COLO829 (cell line): ENCODE data around the gene SLC38A11.
A peak's percentile ranks its signal among the peaks of the same experiment; 100 is the strongest.

Experiments
- DNase-seq: peaks from one replicate; pipeline ENCODE4 v3.0.0; 2012; ENCODE audit warnings: low spot score

SLC38A11 gene

DNA sequence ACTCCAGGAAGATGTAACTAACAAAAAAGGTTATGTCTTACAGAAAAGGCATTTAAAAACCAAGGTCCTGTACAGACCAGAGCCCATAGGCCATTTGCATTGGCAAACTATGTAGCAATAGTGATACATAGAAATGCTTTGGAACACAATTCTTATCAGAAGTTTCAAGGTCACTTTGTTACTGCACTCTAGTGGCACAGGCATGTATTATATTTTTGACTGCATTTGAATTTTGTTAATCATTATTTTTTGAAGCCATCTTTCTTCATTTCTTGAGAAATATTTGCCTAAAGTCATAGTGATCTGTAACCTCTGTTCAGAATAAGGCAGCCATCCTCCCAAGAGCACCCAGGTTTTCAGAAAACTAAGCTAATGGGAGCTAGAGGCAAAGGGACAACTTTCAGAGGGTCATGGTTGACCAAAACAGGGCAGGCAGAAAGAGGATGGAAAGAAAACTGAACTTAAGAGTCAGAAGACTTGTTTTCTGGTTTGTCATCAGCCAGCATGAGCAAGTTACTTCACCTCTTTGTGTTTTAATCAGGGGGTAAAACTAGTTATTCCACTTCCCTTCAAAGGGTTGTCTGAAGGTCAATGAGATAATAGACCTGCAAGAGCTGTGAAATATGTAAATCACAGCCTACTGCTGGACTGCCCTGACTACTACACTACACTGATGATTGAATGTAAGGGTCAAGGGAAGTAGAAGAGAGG, 41.5 kb downstream of the SLC38A11 start:
- no peak for DNase-seq

DNA sequence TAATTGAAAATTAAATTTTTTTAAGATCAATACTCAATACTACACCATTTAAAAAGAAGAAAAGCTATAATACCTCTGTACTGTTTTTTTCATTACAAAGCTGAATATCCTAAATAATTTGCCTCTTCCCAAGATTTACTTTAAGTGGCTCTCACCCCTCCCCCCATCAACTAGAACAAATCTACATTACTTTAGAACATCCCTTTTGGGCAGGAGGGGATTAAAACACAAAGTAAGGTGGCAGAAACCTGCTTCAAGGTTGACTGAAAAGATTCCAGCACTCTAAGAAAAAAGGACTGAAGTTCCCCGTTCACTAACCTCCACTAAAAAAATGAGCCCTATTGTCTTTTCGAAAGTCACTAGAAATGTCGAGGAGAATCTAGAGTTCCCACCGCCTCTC, 42.3 kb downstream of the SLC38A11 start:
- no peak for DNase-seq

DNA sequence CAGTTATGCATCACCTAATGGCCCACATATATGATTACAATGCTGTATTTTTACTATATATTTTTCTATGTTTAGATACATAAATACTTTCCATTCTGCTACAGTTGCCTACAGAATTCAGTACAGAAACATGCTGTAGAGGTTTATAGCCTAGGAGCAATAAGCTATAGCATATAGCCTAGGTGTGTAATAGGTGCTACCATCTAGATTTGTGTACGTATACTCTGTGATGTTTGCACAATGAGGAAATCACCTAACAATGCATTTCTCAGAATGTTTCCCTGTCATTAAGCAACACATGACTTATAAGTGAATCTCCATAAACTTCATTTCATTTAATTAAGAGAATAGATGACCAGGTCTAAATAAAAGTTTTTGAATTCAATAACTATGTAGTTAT, 43.5 kb downstream of the SLC38A11 start:
- DNase-seq: no peak

DNA sequence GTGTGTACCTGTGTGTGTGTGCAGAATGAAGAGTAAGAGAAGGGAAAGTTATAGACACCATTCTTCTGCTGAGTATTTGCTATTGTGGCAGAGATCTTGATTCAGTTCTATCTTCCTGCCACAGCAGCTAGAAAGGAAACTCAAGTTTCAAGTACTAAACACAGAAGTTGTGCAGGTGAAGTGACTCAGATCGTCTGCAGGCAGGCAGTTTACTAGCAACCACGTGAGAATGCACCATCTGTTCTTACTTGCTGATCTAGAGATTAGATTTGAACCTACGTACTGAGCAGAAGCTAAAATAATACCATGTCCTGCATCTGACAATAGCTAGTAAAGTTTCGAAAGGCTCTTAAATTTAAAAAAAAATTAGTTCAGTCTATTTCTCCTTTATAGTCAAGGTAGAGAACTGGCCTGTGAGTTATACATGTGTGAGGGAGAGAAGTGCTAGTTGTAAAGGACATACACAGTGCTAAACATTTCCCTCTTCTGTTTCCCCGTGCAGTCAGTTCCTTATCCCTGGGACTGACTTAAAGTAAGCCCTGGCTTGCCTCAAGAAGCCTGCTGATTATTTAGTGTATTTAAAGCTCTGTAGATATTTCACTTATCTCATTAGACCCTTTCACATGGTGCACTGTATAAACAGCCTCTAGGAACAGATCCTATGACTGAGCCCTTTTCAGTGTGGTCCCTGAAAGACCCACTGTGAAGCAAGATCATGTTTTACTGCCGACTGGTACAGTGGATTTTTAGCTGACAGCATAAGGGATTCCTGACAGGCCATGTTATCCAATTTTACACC, 45.0 kb downstream of the SLC38A11 start:
- no peak for DNase-seq

DNA sequence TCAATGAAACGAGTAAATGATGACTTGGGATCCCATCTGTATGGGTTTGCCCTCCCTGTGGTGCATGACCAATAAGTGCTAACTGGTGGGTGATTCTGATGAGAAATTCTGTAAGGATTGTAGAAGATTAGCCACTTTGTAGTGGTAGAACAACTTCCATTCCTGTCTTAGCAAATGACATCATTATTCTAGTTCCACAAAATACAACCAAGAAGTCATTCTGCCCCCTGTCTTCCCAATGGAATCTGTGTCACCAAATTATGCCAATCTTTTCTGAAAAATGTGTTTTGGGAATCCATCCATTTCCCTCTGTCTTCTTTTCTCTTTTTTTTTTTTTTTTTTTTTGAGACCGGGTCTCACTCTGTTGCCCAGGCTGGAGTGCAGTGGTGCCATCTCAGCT, 48.4 kb downstream of the SLC38A11 start:
- DNase-seq: no peak

DNA sequence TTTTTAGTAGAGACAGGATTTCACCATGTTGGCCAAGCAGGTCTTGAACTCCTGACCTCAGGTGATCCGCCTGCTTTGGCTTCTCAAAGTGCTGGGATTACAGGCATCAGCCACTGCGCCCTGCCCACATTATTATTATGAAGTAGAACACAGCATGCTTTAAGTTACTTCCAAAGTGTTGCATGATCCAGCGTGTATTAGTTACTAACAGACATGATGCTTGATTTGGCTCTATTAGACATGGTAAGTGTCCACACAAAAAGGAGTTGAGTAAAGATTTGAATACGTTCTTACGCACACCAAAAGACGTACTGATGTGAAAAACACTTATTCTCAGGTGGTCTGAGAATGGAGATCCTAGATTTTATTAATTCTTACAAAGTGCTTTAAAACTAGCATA, 50.0 kb downstream of the SLC38A11 start:
- no peak for DNase-seq

DNA sequence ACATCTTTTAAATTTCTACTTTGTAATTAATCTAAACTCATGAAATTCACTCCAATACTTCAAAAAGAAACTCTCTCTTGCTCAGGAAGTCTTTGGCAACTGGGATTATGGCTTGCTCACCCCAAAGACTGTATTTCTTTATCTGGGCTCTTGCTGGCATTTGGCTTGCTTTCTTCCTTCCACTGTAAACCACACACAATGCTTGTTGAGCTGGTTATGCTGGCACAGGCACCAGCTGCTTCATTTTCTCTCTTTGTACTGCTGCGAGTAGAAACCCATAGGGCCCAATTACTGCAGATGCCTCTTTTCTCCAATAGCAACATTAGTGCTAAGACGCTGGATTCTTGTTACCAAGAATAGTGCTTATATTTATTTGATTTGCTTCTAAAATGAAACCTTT, 51.4 kb downstream of the SLC38A11 start:
- DNase-seq: no peak

DNA sequence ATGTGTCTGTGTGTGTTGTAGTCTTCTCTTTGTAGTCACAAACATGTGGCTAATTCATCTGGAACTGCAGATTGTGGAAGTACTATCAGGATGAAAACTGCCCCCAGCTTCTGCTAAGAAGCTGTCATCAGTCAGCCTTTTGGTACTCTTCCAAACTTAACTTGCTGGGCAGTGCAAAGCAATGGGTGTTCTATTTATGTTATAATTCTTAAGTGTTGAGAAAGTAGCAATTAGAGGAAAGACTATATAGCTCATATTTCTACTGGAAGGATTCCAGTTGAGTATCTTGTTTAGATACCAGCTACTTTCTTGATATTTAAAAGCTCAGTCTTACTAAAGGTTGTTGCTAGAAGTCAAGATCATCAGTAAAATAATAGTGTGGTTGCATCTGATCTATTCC, 52.1 kb downstream of the SLC38A11 start:
- DNase-seq: no peak

DNA sequence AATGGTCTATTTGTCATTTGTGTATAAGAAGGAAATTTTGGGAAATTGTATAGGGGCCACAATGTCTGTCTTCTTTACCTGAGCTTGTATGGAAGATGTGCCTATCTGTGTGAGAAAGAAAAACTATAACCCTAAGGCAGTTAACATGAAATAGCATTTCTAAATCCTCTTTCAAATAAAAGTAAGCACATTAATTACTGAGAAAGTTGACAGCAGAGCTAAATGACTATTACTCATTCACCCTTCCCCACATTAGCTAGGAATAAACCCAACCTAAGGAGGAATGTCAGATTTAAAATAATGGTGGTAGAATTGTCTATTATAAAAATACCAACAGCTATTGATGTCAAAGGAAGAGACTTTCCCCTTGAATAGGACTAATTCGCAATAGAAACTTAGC, 56.2 kb downstream of the SLC38A11 start:
- DNase-seq: no peak

DNA sequence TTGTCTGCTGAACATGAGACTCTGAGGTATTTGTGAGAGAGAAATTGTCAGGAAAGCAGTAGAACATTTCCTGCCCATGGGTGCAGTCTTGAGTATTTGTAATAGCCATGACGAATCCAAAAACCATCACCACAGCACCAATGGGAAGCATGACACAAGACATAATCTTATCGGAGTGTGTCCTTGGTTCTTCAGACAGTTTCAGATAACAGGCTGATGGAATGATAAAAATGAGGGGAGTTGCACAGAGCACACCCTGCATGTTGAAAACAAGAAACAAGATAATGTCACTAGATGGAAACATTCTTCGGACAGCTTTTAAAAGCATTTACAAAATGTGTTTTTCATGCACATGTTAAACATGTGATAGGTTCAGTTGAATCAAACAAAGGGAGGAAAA, 56.9 kb downstream of the SLC38A11 start:
- DNase-seq: no peak

DNA sequence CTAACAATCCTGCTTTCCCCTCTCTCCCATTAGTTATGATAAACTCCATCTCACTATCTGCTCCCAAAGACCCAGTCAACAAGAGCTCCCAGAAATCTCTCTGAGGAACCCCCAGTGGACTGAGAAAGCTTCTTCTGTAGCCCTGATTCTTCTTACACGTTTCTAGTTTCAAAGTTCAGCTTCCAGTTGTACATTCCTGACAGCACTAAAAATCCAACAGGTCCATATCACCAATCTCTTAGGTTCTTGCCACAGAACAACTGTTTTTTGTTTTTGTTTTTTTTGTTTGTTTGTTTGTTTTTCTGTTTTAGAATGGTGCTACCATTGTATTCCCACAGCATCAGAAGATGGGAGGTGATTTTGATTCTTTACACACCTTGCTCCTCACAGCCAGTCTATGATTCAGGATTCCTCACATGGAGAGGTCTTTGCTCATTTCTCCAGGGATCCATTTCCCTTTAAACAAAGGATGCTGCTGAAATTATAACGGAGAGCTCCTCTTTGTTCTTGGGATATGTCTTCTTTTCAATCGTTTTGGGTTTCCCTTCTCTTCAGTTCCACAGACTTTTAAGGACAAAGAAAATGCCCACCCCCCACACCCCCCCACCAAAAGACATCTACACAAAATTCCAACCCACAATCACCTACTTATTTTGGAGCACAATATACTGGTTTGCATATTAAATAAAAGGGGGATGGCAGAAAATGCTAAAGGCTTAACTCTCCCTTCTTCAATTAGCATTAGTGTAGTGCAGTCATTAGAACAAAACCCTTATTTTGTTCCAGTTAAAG, 57.7 kb downstream of the SLC38A11 start:
- no peak for DNase-seq

DNA sequence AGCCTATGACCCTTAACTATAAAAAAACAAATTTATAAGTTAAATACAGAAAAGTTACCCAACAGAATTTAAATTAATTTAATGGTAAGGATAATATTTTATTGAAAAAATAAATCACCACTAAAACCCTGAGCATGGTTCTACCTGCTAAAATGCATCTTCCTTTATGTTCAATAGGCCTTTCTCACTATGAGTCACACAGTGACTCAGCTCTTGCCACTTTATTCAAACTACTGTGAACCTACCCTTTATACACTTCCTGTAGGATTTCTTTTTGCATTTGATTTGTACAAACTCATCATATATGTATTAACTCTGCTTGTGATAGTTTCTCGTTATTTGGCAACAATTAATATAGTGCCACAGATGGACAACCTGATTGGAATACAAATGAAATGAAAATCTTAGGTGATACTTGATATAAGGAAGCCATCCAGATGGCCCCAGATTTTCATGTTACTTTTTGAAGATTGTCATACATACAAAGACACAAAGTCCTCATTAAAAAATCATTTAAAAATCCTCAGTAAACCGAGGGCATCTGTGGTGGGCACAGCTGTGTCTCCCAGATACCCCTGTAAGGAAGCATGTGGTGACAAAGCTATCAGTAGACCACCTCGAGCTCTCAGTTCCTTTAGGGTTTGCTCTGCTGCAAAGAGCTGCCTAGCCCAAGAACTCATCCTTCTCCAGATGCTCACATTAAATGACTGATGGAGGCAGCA, 58.5 kb downstream of the SLC38A11 start:
- peak; percentile 81 for DNase-seq

DNA sequence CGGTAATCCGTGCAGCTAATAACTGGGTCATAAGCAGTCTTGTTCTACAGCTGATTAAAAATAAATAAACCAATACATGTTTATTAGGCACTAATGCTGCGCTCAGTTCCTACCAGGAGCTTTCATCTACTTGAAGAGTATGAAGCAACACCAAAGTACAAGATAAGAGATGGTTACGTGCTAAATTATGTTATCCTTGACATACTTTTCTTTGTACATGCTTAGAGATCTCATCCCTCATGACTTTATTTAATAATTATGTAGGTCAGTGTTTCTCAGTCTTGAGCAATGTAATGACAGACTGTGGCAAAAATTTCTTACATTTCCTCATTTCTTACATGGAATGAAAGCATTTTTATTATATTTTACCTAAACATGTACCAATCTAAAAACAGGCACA, 59.1 kb downstream of the SLC38A11 start:
- DNase-seq: no peak

DNA sequence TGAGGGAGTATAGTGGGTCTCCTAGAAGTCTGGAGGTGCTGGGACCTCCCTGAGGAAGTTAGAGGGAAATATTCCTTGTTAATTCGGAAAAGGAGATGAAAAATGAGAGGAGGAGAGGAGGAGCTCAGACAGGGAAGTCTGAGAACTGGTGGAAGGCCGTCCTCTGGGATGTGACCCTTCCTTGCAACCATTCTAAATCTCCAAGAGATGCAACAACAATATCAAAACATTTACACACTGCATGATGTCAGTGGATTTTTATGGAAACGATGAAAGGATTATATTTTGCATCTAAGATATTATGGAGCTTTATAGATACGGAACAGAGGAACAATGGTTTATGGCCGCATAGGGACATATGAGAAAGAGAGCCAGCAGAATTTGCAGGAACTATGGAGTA, 63.9 kb downstream of the SLC38A11 start:
- no peak for DNase-seq

DNA sequence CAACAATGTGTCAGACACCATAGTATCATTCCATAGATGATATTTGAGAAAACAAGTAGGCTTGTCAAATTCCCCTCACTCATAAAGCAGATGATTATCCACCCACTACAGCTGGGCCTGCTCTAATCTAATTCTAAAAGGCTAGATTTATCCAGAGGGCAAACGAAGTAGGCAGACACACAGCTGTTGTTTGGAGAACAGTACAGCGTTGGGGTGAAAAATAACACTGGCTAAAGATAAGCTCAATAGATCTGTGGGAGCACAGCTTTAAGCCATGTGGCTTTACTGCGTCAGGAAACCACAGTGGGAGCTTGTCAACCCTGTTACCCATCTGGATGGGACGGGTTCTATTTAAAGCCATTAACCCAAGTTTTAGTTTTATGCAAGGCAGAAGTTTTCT, 64.8 kb downstream of the SLC38A11 start:
- no peak for DNase-seq

DNA sequence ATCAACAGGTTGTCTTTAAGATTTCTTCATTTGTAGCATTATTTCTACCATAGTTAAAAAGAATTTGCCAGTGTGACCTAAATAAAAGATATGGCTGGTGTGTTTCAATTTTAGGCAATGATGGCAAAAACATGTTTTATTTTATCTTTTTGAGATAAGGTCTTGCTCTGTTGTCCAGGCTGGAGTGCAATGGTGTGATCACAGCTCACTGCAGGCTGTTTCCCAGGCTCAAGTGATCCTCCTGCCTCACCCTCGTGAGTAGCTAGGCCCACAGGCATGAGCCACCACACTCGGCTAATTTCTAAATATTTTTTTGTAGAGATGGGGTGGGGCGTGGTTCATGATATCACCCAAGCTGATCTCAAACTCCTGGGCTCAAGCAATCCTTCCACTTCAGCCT, 66.7 kb downstream of the SLC38A11 start:
- DNase-seq: no peak

DNA sequence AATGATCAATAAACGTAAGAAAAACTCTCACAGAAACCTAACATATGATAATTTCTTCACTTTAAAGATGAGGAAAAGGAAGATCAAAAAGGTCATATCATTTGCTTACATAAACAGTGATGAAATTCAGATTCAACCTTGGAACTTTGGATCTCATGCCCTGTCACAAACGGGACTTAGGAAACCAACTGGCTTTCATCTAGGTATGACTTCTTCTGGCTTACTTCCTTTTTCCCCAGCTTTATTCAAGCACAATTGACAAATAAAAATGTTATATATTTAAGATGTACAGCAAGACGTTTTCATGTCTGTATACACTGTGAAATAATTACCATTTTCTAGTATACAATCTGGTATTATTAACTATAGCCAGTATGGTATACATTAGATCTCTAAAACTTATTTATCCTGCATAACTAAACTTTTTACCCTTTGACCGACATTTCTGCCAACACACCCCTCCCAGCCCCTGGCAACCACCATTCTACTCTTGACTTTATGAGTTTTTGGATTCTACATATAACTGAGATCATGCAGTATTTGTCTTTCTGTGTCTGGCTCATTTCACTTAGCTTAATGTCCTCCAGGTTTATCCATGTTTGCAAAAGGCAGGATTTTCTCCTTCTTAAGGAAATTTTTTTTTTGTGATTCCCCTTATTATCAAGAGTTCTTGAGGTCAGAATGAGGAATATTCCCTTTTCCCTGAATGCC, 67.7 kb downstream of the SLC38A11 start:
- DNase-seq: no peak

DNA sequence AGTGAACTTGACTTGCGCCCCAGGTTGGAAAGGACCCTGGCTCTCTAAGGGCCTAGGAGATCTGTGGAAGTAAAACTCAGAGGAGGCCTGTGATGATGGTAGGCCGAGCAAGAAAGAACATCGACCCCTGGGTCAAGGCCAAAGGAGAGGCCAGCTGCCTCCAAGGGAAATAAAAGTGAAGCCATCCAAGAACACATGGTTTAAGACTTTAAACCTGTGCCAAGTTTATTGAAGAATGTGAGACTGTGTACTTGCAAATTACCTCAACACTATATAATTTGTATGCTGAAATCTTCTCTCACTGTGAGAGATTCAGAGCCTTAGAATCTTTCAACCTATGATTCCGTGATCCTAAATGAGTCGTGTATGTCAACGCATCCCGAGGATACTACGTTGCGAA, 73.0 kb downstream of the SLC38A11 start:
- no peak for DNase-seq

DNA sequence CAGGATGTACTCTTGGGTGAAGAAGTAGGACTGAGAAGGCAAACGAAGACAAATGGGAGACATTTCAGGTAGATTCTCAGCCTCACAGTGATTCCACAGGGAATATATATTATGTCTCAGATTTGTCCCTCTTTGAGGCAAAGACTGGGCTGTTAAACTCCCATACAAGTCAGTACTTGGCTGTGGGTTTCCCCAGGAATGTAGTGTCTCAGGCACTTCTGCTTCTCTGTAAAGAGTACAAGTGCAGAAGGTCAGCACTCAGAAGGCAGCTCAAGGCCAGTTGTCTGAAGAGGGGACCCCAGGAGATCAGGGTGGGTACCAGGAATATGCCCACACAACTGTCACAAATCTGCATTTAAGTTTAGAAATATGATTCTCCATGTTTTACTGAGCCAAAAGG, 73.8 kb downstream of the SLC38A11 start:
- DNase-seq: no peak

DNA sequence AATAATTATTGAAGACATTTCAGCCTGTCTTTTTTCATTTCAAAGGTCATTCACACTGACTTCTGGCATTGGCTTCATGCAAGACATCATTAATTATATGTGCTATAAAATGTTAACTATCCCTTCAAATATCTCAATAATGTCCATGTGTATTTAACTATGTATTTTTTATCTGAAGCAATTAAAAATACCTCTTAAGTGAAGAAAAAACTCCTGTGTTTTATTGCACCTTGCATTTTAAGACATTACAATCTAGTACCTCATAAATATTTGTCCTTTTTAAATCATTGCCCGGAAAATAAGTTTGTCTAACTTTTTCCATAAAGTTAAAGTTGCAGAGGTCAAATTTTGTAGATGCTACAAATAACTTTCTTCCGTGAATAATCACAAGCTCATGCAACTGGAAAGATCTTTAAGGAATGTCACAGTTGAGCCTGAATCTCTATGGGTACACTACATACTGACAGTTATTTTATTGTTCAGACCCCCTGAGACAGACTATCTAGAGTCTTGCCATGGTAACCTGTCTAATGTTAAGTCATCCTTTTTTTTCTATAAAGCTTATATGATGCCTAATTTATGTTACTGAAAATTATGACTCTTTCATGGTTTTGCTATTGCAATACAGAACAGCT, 75.3 kb downstream of the SLC38A11 start:
- no peak for DNase-seq

DNA sequence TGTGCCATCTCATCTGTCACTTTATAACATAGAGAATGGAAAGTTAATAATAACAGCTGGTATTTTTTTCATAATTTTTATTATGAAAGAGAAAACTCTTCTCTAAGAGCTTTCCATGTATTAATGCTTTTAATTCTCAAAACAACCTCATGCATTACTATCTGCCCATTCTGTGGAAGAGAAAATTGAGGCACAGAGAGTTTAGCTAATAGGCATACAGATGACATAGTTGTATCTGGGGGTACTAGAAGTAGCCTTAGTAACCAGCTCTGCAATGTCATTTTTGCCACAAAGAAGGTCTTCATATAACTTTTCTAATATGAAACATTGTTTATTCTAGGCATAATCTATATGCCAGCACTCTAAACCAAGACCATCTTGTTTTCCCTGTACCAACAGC, 77.4 kb downstream of the SLC38A11 start:
- no peak for DNase-seq
